Small intestine (tissue), 7 donors: Measurements from ENCODE around the gene CENPC. TPM values are rescaled to one million over a fixed set of nuclear protein-coding genes. Genes with fewer than 3 reads are reported as not detected.

Experiments used
- DNase-seq, 2 donors: peaks; one replicate each; pipeline versions ENCODE4 v3.0.0 to v3.0.0-alpha.2; 2013
- FAIRE-seq: peaks from 2 replicates; lab custom pipeline; 2012; peaks lifted over from hg19 to GRCh38; lab: Jason Lieb, UNC
- H3K27ac ChIP-seq, 3 donors: one replicate each; pipeline ENCODE4 v1.5.1; 2013; ENCODE audit warnings: low read length in 2 of 3, mild to moderate bottlenecking in 2 of 3, control low read depth in 1 of 3, inconsistent platforms in 1 of 3, low read depth in 1 of 3, moderate library complexity in 1 of 3
- H3K27me3 ChIP-seq, 3 donors: one replicate each; pipeline ENCODE4 v1.6.1; 2013; ENCODE audit warnings: low read length in 3 of 3, inconsistent platforms in 1 of 3; ENCODE audit not compliant: control insufficient read depth in 3 of 3, insufficient read depth in 3 of 3
- H3K36me3 ChIP-seq, 3 donors: one replicate each; pipeline ENCODE4 v1.6.1; 2013; ENCODE audit warnings: low read length in 3 of 3, inconsistent platforms in 1 of 3, low read depth in 1 of 3, mild to moderate bottlenecking in 1 of 3, moderate library complexity in 1 of 3; ENCODE audit not compliant: control insufficient read depth in 3 of 3, insufficient read depth in 2 of 3
- H3K4me1 ChIP-seq, 3 donors: one replicate each; pipeline ENCODE4 v1.6.1; 2013; ENCODE audit warnings: low read length in 2 of 3, inconsistent platforms in 1 of 3, low read depth in 1 of 3, mild to moderate bottlenecking in 1 of 3, moderate library complexity in 1 of 3; ENCODE audit not compliant: control insufficient read depth in 3 of 3, insufficient read depth in 2 of 3
- H3K4me3 ChIP-seq, 3 donors: one replicate each; pipeline ENCODE4 v1.5.1; 2013; ENCODE audit warnings: low read length in 3 of 3, control low read depth in 1 of 3, inconsistent platforms in 1 of 3, low read depth in 1 of 3, mild to moderate bottlenecking in 1 of 3, moderate library complexity in 1 of 3
- H3K9me3 ChIP-seq, 2 donors: one replicate each; pipeline ENCODE4 v1.6.1; 2013; ENCODE audit warnings: low read depth in 1 of 2, low read length in 1 of 2; ENCODE audit not compliant: control insufficient read depth in 2 of 2, insufficient read depth in 1 of 2
- whole genome bisulfite sequencing, 3 donors: extraction: QIAGEN DNeasy Blood & Tissue Kit; methylation state at CpG; one replicate each; pipeline ENCODE4 v1.1.7; 2013; 5-methylcytosine and 5-hydroxymethylcytosine counted together
- polyA plus RNA-seq, 4 donors: library from polyadenylated mRNA; stranded (reverse) in 3 of 4; unstranded in 1 of 4; fragments of 200-250 nt in 3 of 4; fragments of 120-200 nt in 1 of 4; gene quantifications; one replicate each; pipeline versions ENCODE4 v1.2.1 to v1.2.3, GENCODE V29; 2013
- donor health status: healthy with polysubstance abuse.
- donor health status: control.
- donor health status: control.
- donor health status: Bipolar disorder and iron deficiency.
- donor health status: healthy.

CENPC gene
- polyA plus RNA-seq, 4 donors: 4.0 to 20.8 (median 5.0) TPM

DNA sequence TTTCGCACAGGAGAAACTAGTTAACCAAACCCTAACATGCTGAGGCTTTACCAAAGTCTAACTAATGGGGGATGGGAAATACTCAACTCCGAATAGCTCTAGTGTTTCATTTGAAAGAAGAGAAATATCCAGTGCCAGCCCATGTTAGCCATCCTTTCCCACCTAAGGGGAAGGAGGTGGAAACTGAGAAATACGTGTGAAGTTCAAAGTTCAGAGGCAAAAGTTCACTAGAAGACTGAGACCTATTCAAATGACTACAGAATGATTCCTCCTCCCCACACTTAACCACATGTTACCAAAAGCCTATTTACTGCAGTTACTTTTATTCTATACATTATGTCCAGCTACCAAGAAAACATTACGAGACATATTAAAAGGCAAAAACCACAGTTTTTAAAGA is 106.3 kb downstream of the CENPC start:
- DNase-seq (no peak), FAIRE-seq (no peak)
- H3K4me1 ChIP-seq: no peaks in the 10 kb centered on the region
- H3K4me3 ChIP-seq: no peak overlapping the region
- no peaks in the 10 kb centered on the region for H3K9me3 ChIP-seq
- H3K27me3 ChIP-seq: no peaks in the 10 kb centered on the region
- H3K27ac ChIP-seq: no peak overlapping the region
- peaks cover 0 to 2% (median 0%) of the 10 kb centered on the region in 3 donors for H3K36me3 ChIP-seq
- WGBS, 3 donors: 75 to 85% (median 79%) methylated on average over 4 of the region's 4 CpGs

DNA sequence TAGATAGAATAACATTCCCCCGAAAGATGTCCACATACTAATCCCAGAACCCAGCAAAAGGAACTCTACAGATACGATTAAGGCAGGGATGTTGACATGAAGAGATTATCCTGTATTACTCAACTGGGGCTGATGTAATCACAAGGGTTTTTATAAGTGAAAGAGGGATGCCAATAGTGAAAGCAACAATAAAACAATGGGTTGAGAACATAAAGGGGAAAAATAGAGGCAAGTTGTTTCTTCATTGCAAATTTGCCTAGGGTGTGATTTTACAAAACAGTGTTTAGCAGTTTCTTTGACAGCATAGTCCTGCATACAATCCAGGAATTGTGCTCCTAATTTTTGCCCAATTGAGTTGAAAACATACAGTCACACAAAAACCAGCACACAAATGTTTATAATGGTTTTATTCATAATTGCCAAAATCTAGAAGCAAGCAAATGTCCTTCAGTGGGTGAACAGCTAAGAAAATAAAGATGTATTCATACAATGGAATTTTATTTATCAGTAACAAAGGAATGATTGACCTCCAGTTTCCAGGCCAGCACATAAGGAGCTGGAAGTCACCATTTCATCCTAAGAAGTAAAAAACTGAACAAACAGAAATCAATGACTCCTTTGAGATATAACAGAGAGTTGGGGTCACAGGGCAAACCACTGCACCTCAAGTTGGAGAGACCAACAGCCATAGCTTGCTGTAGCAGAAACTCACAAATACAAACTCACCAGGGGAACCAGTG is 107.2 kb downstream of the CENPC start:
- Histone ChIP-seq H3K4me3 (no peak overlapping the region), H3K9me3 (no peaks in the 10 kb centered on the region), H3K4me1 (no peaks in the 10 kb centered on the region), H3K27me3 (no peaks in the 10 kb centered on the region), H3K27ac (no peak overlapping the region), H3K36me3 (peaks cover 0 to under 1% (median 0%) of the 10 kb centered on the region in 3 donors)
- no peak for FAIRE-seq
- no peak for DNase-seq
- 67 to 76% (median 74%) methylated on average over 2 of the region's 2 CpGs for WGBS, 3 donors

- FAIRE-seq: no peak
- WGBS, 3 donors: 51 to 79% (median 66%) methylated on average over 2 of the region's 2 CpGs
- H3K36me3 ChIP-seq: peaks cover 0 to 2% (median 0%) of the 10 kb centered on the region in 3 donors
- DNase-seq: peak; percentile 8 to 18
- no peaks in the 10 kb centered on the region for H3K9me3 ChIP-seq
- no peak overlapping the region for H3K27ac ChIP-seq
- H3K4me1 ChIP-seq: no peaks in the 10 kb centered on the region
- H3K27me3 ChIP-seq: no peaks in the 10 kb centered on the region
- H3K4me3 ChIP-seq: no peak overlapping the region
Measured at GRCh38 chr4:67436742-67437141, 108.6 kb downstream of the CENPC start.

DNA sequence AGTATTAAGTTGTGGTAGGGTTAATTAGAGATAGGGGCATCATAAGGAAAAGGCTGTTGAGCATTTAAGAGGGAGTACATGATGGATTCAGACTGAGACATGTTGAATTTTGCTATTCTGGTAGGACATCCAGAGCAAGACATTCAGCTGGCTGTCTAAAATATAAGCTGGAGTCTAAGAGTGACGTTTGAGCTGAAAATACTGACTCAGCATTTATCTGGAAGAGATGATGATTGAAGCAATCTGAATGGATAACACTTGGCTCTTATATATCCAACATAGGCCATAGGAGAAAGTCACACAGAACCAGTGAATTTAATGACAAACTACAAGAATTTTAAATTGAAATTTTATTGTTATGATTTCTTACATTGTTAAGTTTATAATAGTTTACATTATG is 114.3 kb downstream of the CENPC start:
- H3K27ac ChIP-seq: no peak overlapping the region
- no peaks in the 10 kb centered on the region for H3K27me3 ChIP-seq
- DNase-seq (no peak), FAIRE-seq (no peak)
- 39 to 75% (median 73%) methylated on average over 1 of the region's 1 CpG for WGBS, 3 donors
- no peaks in the 10 kb centered on the region for H3K9me3 ChIP-seq
- no peak overlapping the region for H3K4me3 ChIP-seq
- H3K4me1 ChIP-seq: no peaks in the 10 kb centered on the region
- H3K36me3 ChIP-seq: peaks cover 0 to 2% (median 0%) of the 10 kb centered on the region in 3 donors

DNA sequence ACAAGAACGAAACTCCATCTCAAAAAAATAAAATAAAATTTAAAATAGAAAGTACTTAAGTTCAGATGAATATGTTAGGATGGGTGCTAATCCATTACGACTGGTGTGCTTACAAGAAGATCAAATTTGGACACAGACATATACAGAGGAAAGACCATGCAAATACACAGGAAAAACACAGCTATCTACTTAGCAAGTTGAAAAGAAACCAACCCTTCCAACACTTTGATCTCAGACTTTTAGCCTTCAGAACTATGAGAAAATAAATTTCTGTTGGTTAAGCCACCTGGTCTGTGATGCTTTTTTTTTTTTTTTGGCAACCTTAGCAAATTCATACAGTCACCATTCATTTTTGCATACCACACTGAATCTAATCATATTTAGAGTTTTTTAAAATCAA is 116.5 kb downstream of the CENPC start:
- no peaks in the 10 kb centered on the region for H3K4me1 ChIP-seq
- H3K36me3 ChIP-seq: peaks cover 0 to 2% (median 0%) of the 10 kb centered on the region in 3 donors
- no peaks in the 10 kb centered on the region for H3K27me3 ChIP-seq
- DNase-seq: no peak
- FAIRE-seq: no peak
- 82 to 86% (median 83%) methylated on average over 2 of the region's 2 CpGs for WGBS, 3 donors
- no peaks in the 10 kb centered on the region for H3K9me3 ChIP-seq
- H3K4me3 ChIP-seq: no peak overlapping the region
- H3K27ac ChIP-seq: no peak overlapping the region

Other genes with a start within 250 kb of the CENPC start
- 1 to 10 TPM in 1 of 4 donors, under 1 TPM in 3; 0.45 to 2.7 (median 0.72) TPM for gene STAP1, start 13.2 kb upstream of the CENPC start, polyA plus RNA-seq
- gene UBA6, start 155.7 kb upstream of the CENPC start, polyA plus RNA-seq: 10 to 100 TPM in 2 of 4 donors, 1 to 10 TPM in 2; 5.4 to 25.8 (median 9.1) TPM
- under 1 TPM in 1 of 4 donors, not detected in 3; 0.47 TPM for gene GNRHR, start 208.9 kb upstream of the CENPC start, polyA plus RNA-seq